GM10248 (cell line): Measurements from ENCODE around the gene UCN2.

Experiments used
- CTCF ChIA-PET: fragments of 300-600 bp; sonication (Branson Sonifier 250); formaldehyde crosslinking; extraction: SDS; loops from one replicate; lab custom pipeline; 2021; ENCODE audit warnings: antibody characterized with exemption; lab: Yijun Ruan, JAX
- POLR2A ChIA-PET: fragments of 350-650 bp; sonication (Branson Sonifier 250); formaldehyde crosslinking; extraction: SDS; loops from one replicate; lab custom pipeline; 2020; ENCODE audit warnings: antibody characterized with exemption; lab: Yijun Ruan, JAX
- DNase-seq: peaks from one replicate; pipeline ENCODE4 v3.0.0; 2012; ENCODE audit errors: extremely low spot score
- TF ChIP-seq, protein P1 (sequence below): IDR thresholded peaks from 2 replicates; pipeline ENCODE4 v1.5.1; 2012; ENCODE audit warnings: mild to moderate bottlenecking, low read depth; ENCODE audit errors: extremely low read depth, missing control alignments, control extremely low read depth

Gene UCN2

GRCh38 chr3:48600711-48601621 lies 37.4 kb upstream of the UCN2 start:
- POLR2A ChIA-PET = no interaction called here
- TF ChIP-seq, protein P1, sequence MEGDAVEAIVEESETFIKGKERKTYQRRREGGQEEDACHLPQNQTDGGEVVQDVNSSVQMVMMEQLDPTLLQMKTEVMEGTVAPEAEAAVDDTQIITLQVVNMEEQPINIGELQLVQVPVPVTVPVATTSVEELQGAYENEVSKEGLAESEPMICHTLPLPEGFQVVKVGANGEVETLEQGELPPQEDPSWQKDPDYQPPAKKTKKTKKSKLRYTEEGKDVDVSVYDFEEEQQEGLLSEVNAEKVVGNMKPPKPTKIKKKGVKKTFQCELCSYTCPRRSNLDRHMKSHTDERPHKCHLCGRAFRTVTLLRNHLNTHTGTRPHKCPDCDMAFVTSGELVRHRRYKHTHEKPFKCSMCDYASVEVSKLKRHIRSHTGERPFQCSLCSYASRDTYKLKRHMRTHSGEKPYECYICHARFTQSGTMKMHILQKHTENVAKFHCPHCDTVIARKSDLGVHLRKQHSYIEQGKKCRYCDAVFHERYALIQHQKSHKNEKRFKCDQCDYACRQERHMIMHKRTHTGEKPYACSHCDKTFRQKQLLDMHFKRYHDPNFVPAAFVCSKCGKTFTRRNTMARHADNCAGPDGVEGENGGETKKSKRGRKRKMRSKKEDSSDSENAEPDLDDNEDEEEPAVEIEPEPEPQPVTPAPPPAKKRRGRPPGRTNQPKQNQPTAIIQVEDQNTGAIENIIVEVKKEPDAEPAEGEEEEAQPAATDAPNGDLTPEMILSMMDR = no peak
- CTCF ChIA-PET = interaction anchor here (1.3 to 2.4 kb wide), 3 partner anchors 43 to 165 kb away, joined by 4 to 8 read pairs (median 6); no protein-coding TSS in a partner anchor
- DNase-seq = no peak

- TF ChIP-seq, protein P1 = no peak
- no peak for DNase-seq
- POLR2A ChIA-PET = interaction anchor here (0.6 kb wide), 1 partner anchor 1488 kb away, joined by 4 read pairs; no protein-coding TSS in a partner anchor
- CTCF ChIA-PET = no interaction called here
Observed at GRCh38 chr3:48599509-48600285, 36.1 kb upstream of the UCN2 start.

- POLR2A ChIA-PET = no interaction called here
- DNase-seq = no peak
- CTCF ChIA-PET = no interaction called here
- TF ChIP-seq, protein P1 = no peak
Observed at GRCh38 chr3:48599077-48599501, 35.5 kb upstream of the UCN2 start.

GRCh38 chr3:48598323-48599076 lies 34.9 kb upstream of the UCN2 start:
- TF ChIP-seq, protein P1 = no peak
- DNase-seq = no peak
- CTCF ChIA-PET = interaction anchor here (1.9 kb wide), 1 partner anchor 41 kb away, joined by 6 read pairs; no protein-coding TSS in a partner anchor
- POLR2A ChIA-PET = interaction anchor here (0.6 kb wide), 1 partner anchor 146 kb away, joined by 4 read pairs; no protein-coding TSS in a partner anchor

GRCh38 chr3:48597408-48597800 lies 33.8 kb upstream of the UCN2 start:
- TF ChIP-seq, protein P1 = no peak
- ChIA-PET POLR2A (no interaction called here), CTCF (interaction anchor here (1.2 to 1.9 kb wide), 3 partner anchors 12 to 161 kb away, joined by 3 to 6 read pairs (median 3); partner anchors contain the start of gene UQCRC1)
- DNase-seq = no peak
